Mesenchymal stem cell (in vitro differentiated cells and primary cell): ENCODE results near the gene ERC2.
A peak's percentile ranks its signal among the peaks of the same experiment; 100 is the strongest.

ENCODE experiments used
- DNase-seq: peaks from one replicate; pipeline ENCODE4 v3.0.0-alpha.2; 2013
- H2AFZ ChIP-seq: one replicate; pipeline ENCODE4 v1.6.1; 2013; ENCODE audit warnings: low read depth, mild to moderate bottlenecking, control low read depth, inconsistent platforms, low read length, moderate library complexity
- H2AK5ac ChIP-seq: 2 replicates; pipeline ENCODE4 v1.6.1; 2013; ENCODE audit warnings: low read length, moderate library complexity, mild to moderate bottlenecking, inconsistent platforms; ENCODE audit not compliant: severe bottlenecking
- H2BK120ac ChIP-seq: one replicate; pipeline ENCODE4 v1.6.1; 2013; ENCODE audit warnings: low read depth, mild to moderate bottlenecking, inconsistent platforms, low read length, moderate library complexity
- H2BK12ac ChIP-seq, 2 experiments: one replicate each; pipeline ENCODE4 v1.6.1; 2013; ENCODE audit warnings: inconsistent platforms in 2 of 2, low read length in 2 of 2, mild to moderate bottlenecking in 2 of 2, moderate library complexity in 2 of 2, control low read depth in 1 of 2
- H2BK15ac ChIP-seq: one replicate; pipeline ENCODE4 v1.6.1; 2013; ENCODE audit warnings: mild to moderate bottlenecking, low read depth, inconsistent platforms; ENCODE audit not compliant: poor library complexity, severe bottlenecking
- H2BK5ac ChIP-seq: 2 replicates; pipeline ENCODE4 v1.6.1; 2013; ENCODE audit warnings: low read depth, mild to moderate bottlenecking, low read length, control low read depth, inconsistent platforms; ENCODE audit not compliant: poor library complexity, severe bottlenecking
- H3K14ac ChIP-seq, 2 experiments: one replicate each; pipeline ENCODE4 v1.6.1; 2013; ENCODE audit warnings: inconsistent platforms in 2 of 2, low read length in 2 of 2, control low read depth in 1 of 2, mild to moderate bottlenecking in 1 of 2, moderate library complexity in 1 of 2
- H3K18ac ChIP-seq, 2 experiments: one replicate each; pipeline ENCODE4 v1.6.1; 2013; ENCODE audit warnings: inconsistent platforms in 2 of 2, low read length in 2 of 2, control low read depth in 1 of 2, low read depth in 1 of 2, mild to moderate bottlenecking in 1 of 2
- H3K23ac ChIP-seq, 2 experiments: one replicate each; pipeline ENCODE4 v1.6.1; 2013; ENCODE audit warnings: inconsistent platforms in 2 of 2, low read length in 2 of 2, mild to moderate bottlenecking in 2 of 2, moderate library complexity in 2 of 2, control low read depth in 1 of 2
- H3K27ac ChIP-seq: 2 replicates; pipeline ENCODE4 v1.5.1; 2013; ENCODE audit warnings: mild to moderate bottlenecking, moderate library complexity, low read length, control low read depth, inconsistent platforms; ENCODE audit not compliant: poor library complexity, severe bottlenecking
- H3K27me3 ChIP-seq, 2 experiments: 2 replicates each; pipeline versions ENCODE4 v1.6.1 to v1.7.0; 2013; ENCODE audit warnings: low read length in 2 of 2, mild to moderate bottlenecking in 2 of 2, moderate library complexity in 2 of 2, control low read depth in 1 of 2, inconsistent platforms in 1 of 2; ENCODE audit not compliant: control insufficient read depth in 1 of 2, insufficient read depth in 1 of 2
- H3K36me3 ChIP-seq, 2 experiments: 2 replicates each; pipeline versions ENCODE4 v1.6.1 to v1.7.0; 2013; ENCODE audit warnings: low read length in 2 of 2, control low read depth in 1 of 2, inconsistent platforms in 1 of 2, low read depth in 1 of 2, mild to moderate bottlenecking in 1 of 2; ENCODE audit not compliant: insufficient read depth in 2 of 2, control insufficient read depth in 1 of 2
- H3K4ac ChIP-seq, 2 experiments: one replicate each; pipeline ENCODE4 v1.6.1; 2013; ENCODE audit warnings: inconsistent platforms in 2 of 2, low read length in 2 of 2, mild to moderate bottlenecking in 2 of 2, moderate library complexity in 2 of 2, control low read depth in 1 of 2, low read depth in 1 of 2
- H3K4me1 ChIP-seq: 2 replicates; pipeline ENCODE4 v1.6.1; 2013; ENCODE audit warnings: low read depth, low read length, control low read depth; ENCODE audit not compliant: control insufficient read depth, insufficient read depth
- H3K4me2 ChIP-seq: 2 replicates; pipeline ENCODE4 v1.6.1; 2013; ENCODE audit warnings: low read length, mild to moderate bottlenecking, inconsistent platforms; ENCODE audit not compliant: poor library complexity, severe bottlenecking
- H3K4me3 ChIP-seq, 2 experiments: 2 replicates each; pipeline versions ENCODE4 v1.5.1 to v1.7.0; 2013; ENCODE audit warnings: low read length in 2 of 2, mild to moderate bottlenecking in 2 of 2, control low read depth in 1 of 2, low read depth in 1 of 2; ENCODE audit not compliant: insufficient read depth in 1 of 2
- H3K79me1 ChIP-seq: replicated peaks from 2 replicates; pipeline ENCODE4 v1.6.1; 2013; ENCODE audit warnings: mild to moderate bottlenecking, control low read depth, low read length, inconsistent platforms; ENCODE audit not compliant: poor library complexity, severe bottlenecking
- H3K9ac ChIP-seq: 2 replicates; pipeline ENCODE4 v1.7.0; 2013; ENCODE audit warnings: mild to moderate bottlenecking, low read length, moderate library complexity
- H3K9me3 ChIP-seq: 2 replicates; pipeline ENCODE4 v1.7.0; 2013; ENCODE audit warnings: mild to moderate bottlenecking, low read length; ENCODE audit not compliant: control insufficient read depth
- H4K8ac ChIP-seq: one replicate; pipeline ENCODE4 v1.6.1; 2013; ENCODE audit warnings: inconsistent platforms, mild to moderate bottlenecking, low read length, moderate library complexity
- H4K91ac ChIP-seq: one replicate; pipeline ENCODE4 v1.6.1; 2013; ENCODE audit warnings: mild to moderate bottlenecking, low read length, inconsistent platforms
- WGBS: methylation state at CpG from one replicate; pipeline ENCODE4 v1.1.7; 2013; ENCODE audit warnings: mixed read lengths; 5-methylcytosine and 5-hydroxymethylcytosine counted together

The ERC2 gene

GRCh38 chr3:55716044-55716443 is 752.2 kb downstream of the ERC2 start:
- Histone ChIP-seq H3K4me3 (no peak overlapping the region), H3K27me3 (peaks cover 0 to 13% of the 10 kb centered on the region in 2 experiments), H3K79me1 (no peaks in the 10 kb centered on the region), H3K36me3 (no peaks in the 10 kb centered on the region), H2BK12ac (no peak overlapping the region), H2AK5ac (no peak overlapping the region), H2AFZ (no peak overlapping the region), H2BK15ac (no peak overlapping the region), H3K18ac (no peak overlapping the region), H4K91ac (no peak overlapping the region), H2BK5ac (no peak overlapping the region), H3K9ac (no peak overlapping the region), H2BK120ac (no peak overlapping the region), H3K23ac (no peak overlapping the region), H4K8ac (no peak overlapping the region), H3K4me1 (no peaks in the 10 kb centered on the region), H3K27ac (no peak overlapping the region), H3K4me2 (no peak overlapping the region), H3K4ac (no peak overlapping the region), H3K9me3 (no peaks in the 10 kb centered on the region), H3K14ac (no peak overlapping the region)
- no peak for DNase-seq

- no peak overlapping the region for H2BK12ac ChIP-seq
- H3K4me1 ChIP-seq: no peaks in the 10 kb centered on the region
- no peak overlapping the region for H2BK120ac ChIP-seq
- no peaks in the 10 kb centered on the region for H3K79me1 ChIP-seq
- H3K36me3 ChIP-seq: no peaks in the 10 kb centered on the region
- DNase-seq: no peak
- H2AK5ac ChIP-seq: no peak overlapping the region
- H3K9ac ChIP-seq: no peak overlapping the region
- H4K91ac ChIP-seq: no peak overlapping the region
- no peaks in the 10 kb centered on the region for H3K9me3 ChIP-seq
- H2AFZ ChIP-seq: no peak overlapping the region
- no peak overlapping the region for H3K4ac ChIP-seq
- no peak overlapping the region for H2BK5ac ChIP-seq
- H3K23ac ChIP-seq: no peak overlapping the region
- no peak overlapping the region for H3K4me2 ChIP-seq
- no peak overlapping the region for H4K8ac ChIP-seq
- H3K18ac ChIP-seq: no peak overlapping the region
- H2BK15ac ChIP-seq: no peak overlapping the region
- no peak overlapping the region for H3K14ac ChIP-seq
- H3K27ac ChIP-seq: no peak overlapping the region
- no peak overlapping the region for H3K4me3 ChIP-seq
- H3K27me3 ChIP-seq: peaks cover 0 to 9% of the 10 kb centered on the region in 2 experiments
These were observed 754.2 kb downstream of the ERC2 start for GRCh38 chr3:55714057-55714456.

- Histone ChIP-seq H3K4ac (no peak overlapping the region), H2BK5ac (no peak overlapping the region), H2BK12ac (no peak overlapping the region), H3K4me2 (no peak overlapping the region), H3K27me3 (peaks cover 0 to 12% of the 10 kb centered on the region in 2 experiments), H3K9ac (no peak overlapping the region), H4K8ac (no peak overlapping the region), H3K36me3 (no peaks in the 10 kb centered on the region), H4K91ac (no peak overlapping the region), H2AK5ac (no peak overlapping the region), H2BK15ac (no peak overlapping the region), H3K14ac (no peak overlapping the region), H3K4me1 (no peaks in the 10 kb centered on the region), H2AFZ (no peak overlapping the region), H3K9me3 (no peaks in the 10 kb centered on the region), H3K79me1 (no peaks in the 10 kb centered on the region), H3K27ac (no peak overlapping the region), H3K23ac (no peak overlapping the region), H2BK120ac (no peak overlapping the region), H3K18ac (no peak overlapping the region), H3K4me3 (no peak overlapping the region)
- 100% methylated on average over 1 of the region's 1 CpG for WGBS
- no peak for DNase-seq
These were observed 756.6 kb downstream of the ERC2 start for GRCh38 chr3:55711646-55712045.

- no peak for DNase-seq
- no peaks in the 10 kb centered on the region for H3K79me1 ChIP-seq
These were observed 758.8 kb downstream of the ERC2 start for GRCh38 chr3:55709411-55710012.

More at GRCh38 chr3:55709411-55710012, 758.8 kb downstream of the ERC2 start:
- no peak overlapping the region for H3K23ac ChIP-seq
- H3K9ac ChIP-seq: no peak overlapping the region
- H3K4me2 ChIP-seq: no peak overlapping the region
- no peak overlapping the region for H3K4me3 ChIP-seq
- peak overlapping the region; percentile 13 to 29 for H3K4ac ChIP-seq
- H2BK120ac ChIP-seq: no peak overlapping the region
- H4K8ac ChIP-seq: no peak overlapping the region
- peak overlapping the region in 1 of 2 experiments; percentile 57 for H3K14ac ChIP-seq
- no peak overlapping the region for H2BK5ac ChIP-seq
- H2BK15ac ChIP-seq: no peak overlapping the region
- H3K27ac ChIP-seq: no peak overlapping the region
- H2BK12ac ChIP-seq: peak overlapping the region; percentile 59 to 90
- H3K36me3 ChIP-seq: no peaks in the 10 kb centered on the region
- peaks cover 0 to 12% of the 10 kb centered on the region in 2 experiments for H3K27me3 ChIP-seq
- H2AFZ ChIP-seq: no peak overlapping the region
- WGBS: 69% methylated on average over 6 of the region's 8 CpGs
- no peak overlapping the region for H4K91ac ChIP-seq
- peak overlapping the region in 1 of 2 experiments; percentile 46 for H3K18ac ChIP-seq
- no peak overlapping the region for H2AK5ac ChIP-seq
- H3K9me3 ChIP-seq: no peaks in the 10 kb centered on the region
- no peaks in the 10 kb centered on the region for H3K4me1 ChIP-seq
